ENCODE measurements around the gene ZIC2.

GRCh38 chr13:100029933-100030332 is 48.3 kb downstream of the ZIC2 start:
- TF ChIP-seq CTCF (IDR thresholded peaks at IDR 0.05) (no peak), POLR2A (IDR thresholded peaks at IDR 0.05) (no peak)
